Measurements from ENCODE around the gene CD300LG.

CD300LG gene

GRCh38 chr17:43907425-43907981 lies 60.5 kb downstream of the CD300LG start, which contains the start of gene MPP2:
Gene MPP2 (minus strand): TSS chr17:43907536. CDS start chr17:43904460, 3,076 bp downstream.
- DNase-seq (ENCODE audit: low read depth), result peak; percentile 31

GRCh38 chr17:43907998-43908721 lies 61.2 kb downstream of the CD300LG start:
- peak; percentile 23 for DNase-seq (ENCODE audit: low read depth)

GRCh38 chr17:43909537-43910231 lies 62.7 kb downstream of the CD300LG start:
- DNase-seq (ENCODE audit: low read depth), result no peak

- no peak for DNase-seq (ENCODE audit: low read depth)
Measured at GRCh38 chr17:43911904-43912303, 64.9 kb downstream of the CD300LG start.

GRCh38 chr17:43912635-43913304 lies 65.8 kb downstream of the CD300LG start:
- DNase-seq (ENCODE audit: low read depth), result no peak
